Measurements from ENCODE around the gene EVC.

Gene EVC

GRCh38 chr4:5730436-5730835 lies 19.4 kb downstream of the EVC start:
- in situ Hi-C loops (cut with MboI; ENCODE audit: low sequenced_read_pairs): no loop called here

GRCh38 chr4:5730993-5731990 lies 20.3 kb downstream of the EVC start:
- in situ Hi-C loops (cut with MboI; ENCODE audit: low sequenced_read_pairs): no loop called here

- in situ Hi-C loops (cut with MboI; ENCODE audit: low sequenced_read_pairs): no loop called here
Measured at GRCh38 chr4:5732158-5732557, 21.2 kb downstream of the EVC start.

- in situ Hi-C loops (cut with MboI; ENCODE audit: low sequenced_read_pairs): no loop called here
Measured at GRCh38 chr4:5734853-5735252, 23.9 kb downstream of the EVC start.

- in situ Hi-C loops (cut with MboI; ENCODE audit: low sequenced_read_pairs): no loop called here
Measured at GRCh38 chr4:5735463-5735862, 24.5 kb downstream of the EVC start.

GRCh38 chr4:5738061-5738460 lies 27.1 kb downstream of the EVC start:
- in situ Hi-C loops (cut with MboI; ENCODE audit: low sequenced_read_pairs): no loop called here

- in situ Hi-C loops (cut with MboI; ENCODE audit: low sequenced_read_pairs): no loop called here
Measured at GRCh38 chr4:5742388-5742787, 31.4 kb downstream of the EVC start.

- in situ Hi-C loops (cut with MboI; ENCODE audit: low sequenced_read_pairs): no loop called here
Measured at GRCh38 chr4:5742968-5743367, 32.0 kb downstream of the EVC start.

- in situ Hi-C loops (cut with MboI; ENCODE audit: low sequenced_read_pairs): no loop called here
Measured at GRCh38 chr4:5746250-5746649, 35.2 kb downstream of the EVC start.

- in situ Hi-C loops (cut with MboI; ENCODE audit: low sequenced_read_pairs): no loop called here
Measured at GRCh38 chr4:5746829-5747737, 36.1 kb downstream of the EVC start.

- in situ Hi-C loops (cut with MboI; ENCODE audit: low sequenced_read_pairs): no loop called here
Measured at GRCh38 chr4:5747738-5748375, 36.9 kb downstream of the EVC start.

- in situ Hi-C loops (cut with MboI; ENCODE audit: low sequenced_read_pairs): no loop called here
Measured at GRCh38 chr4:5749568-5749967, 38.6 kb downstream of the EVC start.

GRCh38 chr4:5750052-5750945 lies 39.3 kb downstream of the EVC start:
- in situ Hi-C loops (cut with MboI; ENCODE audit: low sequenced_read_pairs): no loop called here

GRCh38 chr4:5750946-5751665 lies 40.1 kb downstream of the EVC start:
- in situ Hi-C loops (cut with MboI; ENCODE audit: low sequenced_read_pairs): no loop called here

- in situ Hi-C loops (cut with MboI; ENCODE audit: low sequenced_read_pairs): no loop called here
Measured at GRCh38 chr4:5751666-5752375, 40.8 kb downstream of the EVC start.

GRCh38 chr4:5752376-5753184 lies 41.6 kb downstream of the EVC start:
- in situ Hi-C loops (cut with MboI; ENCODE audit: low sequenced_read_pairs): no loop called here

GRCh38 chr4:5753366-5753765 lies 42.4 kb downstream of the EVC start:
- in situ Hi-C loops (cut with MboI; ENCODE audit: low sequenced_read_pairs): no loop called here
